CD4-positive, alpha-beta T cell treated with Interleukin-1 beta for 1 hour (primary cell): Measurements from ENCODE around the gene ETV3.

Source experiments
- DNase-seq, 2 donors: peaks; one replicate each; pipeline ENCODE4 v3.0.0-alpha.2; 2020 to 2022

The ETV3 gene

DNA sequence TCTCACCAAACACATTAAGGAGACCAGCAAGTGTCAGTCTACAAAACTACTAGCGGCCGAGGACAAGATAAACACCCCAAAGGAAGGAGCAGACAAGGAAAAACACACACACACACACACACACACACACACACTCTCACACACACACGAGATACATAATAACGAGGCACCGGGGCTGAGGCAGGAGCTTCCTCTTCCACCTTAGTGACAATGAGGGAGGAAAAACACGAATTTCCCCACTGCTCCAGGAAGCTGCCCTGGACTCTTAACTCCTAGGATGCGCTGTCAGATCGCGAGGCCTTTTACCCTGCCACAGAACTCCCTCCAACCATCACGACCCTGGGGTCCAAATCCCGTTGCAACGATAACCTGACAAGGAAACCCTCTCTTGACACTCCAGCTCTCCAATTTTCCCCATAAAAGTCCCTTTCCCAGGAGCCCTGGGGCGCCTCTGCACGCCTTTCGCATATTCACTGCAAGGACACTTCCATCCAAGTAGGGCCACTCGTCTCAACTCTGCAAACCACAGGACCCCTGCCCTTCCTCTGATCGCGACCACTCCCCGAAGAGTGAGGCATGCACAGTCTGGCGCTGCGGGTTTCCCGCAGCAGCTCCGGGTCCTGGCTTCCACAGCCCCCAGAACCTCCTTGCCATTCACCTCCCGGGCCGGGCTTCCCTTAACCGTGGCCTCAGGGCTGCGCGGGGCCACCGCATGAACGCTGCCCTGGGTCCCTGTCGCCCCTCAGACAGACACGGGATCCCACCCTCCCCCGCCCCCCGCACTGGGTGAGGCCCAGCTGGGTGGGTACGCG lies 581 bp downstream of the ETV3 start:
- DNase-seq, result peak; percentile 20 to 32

- DNase-seq, result no peak
These were observed 1.2 kb downstream of the ETV3 start for GRCh38 chr1:157137046-157137407.

GRCh38 chr1:157136133-157136532 lies 2.1 kb downstream of the ETV3 start:
- DNase-seq, result peak in 1 of 2 donors; percentile 32

DNA sequence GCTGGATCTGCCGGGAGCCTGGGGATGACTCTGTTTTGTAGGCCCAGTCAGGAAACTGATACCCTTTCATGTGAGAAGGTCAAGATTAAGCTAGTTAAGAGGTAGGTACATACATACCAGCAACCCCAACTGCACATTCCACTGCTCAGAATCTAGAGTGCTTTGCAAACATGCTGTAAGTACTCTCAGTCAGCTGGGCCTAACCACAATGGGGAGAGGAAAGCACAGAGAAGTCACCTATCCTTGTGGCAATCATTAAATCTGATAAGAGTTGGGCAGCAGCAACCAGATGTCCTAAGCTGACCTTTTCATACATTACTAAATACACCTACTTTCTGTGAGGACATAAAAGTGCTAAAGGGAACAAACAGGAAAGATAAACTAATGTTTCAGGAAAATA lies 2.5 kb downstream of the ETV3 start:
- DNase-seq, result no peak

DNA sequence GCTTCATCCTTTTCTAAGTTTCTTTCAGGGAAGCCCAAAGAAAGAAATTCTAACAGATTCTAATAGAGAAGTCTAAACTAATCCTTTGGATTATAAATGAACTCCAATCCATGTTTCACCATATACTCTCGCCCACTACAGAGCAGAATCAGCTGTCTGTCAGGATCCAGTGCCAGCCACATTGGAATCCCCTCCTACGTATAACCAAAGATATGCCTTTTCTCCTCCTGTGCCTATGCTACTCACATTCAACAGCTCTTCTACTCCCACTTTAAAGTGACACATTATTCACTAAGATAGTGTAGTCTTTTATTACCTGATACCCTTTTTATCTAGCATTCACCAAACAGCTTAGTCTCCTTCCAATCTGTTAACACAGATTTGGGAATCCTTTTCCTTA lies 3.1 kb downstream of the ETV3 start:
- DNase-seq, result no peak

DNA sequence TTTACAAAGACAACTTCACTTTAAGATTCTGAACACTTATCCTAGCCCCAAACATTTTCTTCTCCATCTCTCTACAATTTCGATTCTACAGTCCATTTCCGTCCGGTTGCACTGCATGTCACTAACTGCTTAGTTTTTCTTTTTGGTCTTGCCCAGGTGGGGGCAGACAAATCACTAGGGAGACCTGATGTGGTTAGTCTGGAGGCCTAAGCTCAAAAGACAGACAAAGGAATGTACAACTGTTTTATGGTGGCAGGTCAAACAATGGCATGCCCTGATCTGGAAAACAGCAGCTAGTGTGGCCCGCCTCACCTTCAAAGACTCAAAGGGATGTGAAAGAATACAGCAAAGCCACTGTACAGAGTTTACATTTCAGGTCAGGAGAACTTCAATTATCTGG lies 3.8 kb downstream of the ETV3 start:
- no peak for DNase-seq

DNA sequence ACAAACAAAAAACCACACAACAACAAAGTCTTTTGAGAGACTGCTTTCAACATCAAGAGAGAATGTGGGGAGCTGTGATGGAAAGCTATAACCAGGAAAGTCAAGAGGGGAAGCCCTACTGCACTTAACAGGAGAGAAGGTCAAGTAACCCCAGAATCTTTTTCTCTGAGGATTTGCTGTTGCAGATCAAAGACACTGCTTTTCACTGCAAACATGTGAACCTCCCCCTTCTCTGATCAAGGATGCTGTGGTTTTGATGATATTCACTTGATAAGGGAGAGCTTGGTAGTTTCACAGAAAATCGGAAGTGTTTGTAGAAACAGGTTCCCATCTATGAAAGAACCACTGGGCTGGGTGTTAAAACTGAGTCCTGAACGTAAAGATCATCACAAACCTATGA lies 4.8 kb downstream of the ETV3 start:
- peak in 1 of 2 donors; percentile 70 for DNase-seq

DNA sequence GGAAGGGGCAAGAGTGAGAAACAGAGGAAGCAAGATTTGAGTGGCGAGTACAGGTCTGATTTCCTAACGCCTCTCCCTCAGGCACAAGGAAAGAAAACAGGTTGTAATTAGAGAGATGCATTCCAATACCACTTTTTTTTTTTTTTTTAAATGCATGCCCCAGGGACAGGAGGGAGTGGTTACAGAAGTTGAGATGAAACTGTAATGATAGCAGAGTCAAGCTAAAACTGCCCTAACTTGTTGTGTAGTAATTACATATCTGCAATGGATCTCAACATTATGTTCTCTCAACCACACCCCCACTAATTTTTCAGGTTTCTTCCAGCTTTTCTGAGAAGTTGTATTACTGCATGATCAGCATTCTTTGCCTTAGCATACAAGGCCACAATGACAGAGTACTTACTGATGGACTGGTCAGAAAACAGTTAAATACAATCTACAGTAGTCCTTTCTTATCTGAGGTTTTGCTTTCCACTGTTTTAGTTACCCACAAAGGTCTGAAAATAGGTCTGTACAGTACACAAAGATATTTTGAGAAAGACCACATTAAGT lies 5.5 kb downstream of the ETV3 start:
- DNase-seq, result no peak

GRCh38 chr1:157132111-157132510 lies 6.1 kb downstream of the ETV3 start:
- DNase-seq, result no peak

DNA sequence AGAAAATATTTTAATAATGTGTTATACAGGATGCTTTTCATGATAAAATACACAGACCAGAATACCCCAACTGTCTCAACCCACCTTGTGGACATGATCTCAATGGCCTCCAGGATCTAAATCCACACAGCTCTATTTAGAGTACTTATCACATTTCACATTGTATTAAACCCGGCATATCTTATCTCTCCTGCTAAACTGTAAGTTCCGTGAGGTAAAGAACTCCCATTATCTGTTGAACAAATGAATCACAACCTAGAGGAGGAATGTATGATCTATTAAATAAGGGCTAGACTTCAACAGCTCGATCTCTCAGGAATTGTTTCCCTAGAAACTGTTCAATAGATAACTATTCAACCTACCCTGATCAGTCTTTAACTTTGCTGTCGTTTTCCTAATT lies 6.9 kb downstream of the ETV3 start:
- DNase-seq, result no peak

GRCh38 chr1:157124855-157125254 lies 13.3 kb downstream of the ETV3 start:
- no peak for DNase-seq

GRCh38 chr1:157119448-157119847 lies 18.7 kb downstream of the ETV3 start:
- DNase-seq, result no peak

GRCh38 chr1:157119008-157119407 lies 19.2 kb downstream of the ETV3 start:
- DNase-seq, result no peak

DNA sequence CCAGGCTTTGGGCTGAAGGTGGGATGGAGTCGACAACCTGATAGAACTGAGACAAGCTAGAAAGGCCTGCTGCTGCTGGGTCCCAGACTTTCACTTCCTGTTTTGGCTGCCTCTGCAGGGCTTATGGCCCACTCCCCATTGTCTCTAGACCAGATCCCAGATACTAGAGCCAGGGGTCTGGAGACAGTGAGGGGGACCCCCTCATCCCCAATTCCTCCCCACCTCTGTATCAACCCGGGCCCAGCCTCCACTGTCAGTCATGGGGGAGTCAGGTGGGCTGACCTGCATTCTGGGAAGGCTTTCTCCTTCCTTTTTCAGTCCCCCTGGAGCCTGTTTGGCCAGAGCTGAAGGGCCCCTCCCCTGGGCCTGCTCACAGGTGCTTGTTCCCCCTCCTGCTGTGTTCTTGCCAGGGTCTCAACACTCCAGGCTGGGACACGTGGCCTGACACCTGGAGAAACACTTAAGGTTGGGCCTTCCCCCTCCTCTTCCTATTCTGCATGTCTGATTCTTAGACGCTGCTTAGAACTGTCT lies 20.6 kb downstream of the ETV3 start:
- DNase-seq, result peak in 1 of 2 donors; percentile 3

DNA sequence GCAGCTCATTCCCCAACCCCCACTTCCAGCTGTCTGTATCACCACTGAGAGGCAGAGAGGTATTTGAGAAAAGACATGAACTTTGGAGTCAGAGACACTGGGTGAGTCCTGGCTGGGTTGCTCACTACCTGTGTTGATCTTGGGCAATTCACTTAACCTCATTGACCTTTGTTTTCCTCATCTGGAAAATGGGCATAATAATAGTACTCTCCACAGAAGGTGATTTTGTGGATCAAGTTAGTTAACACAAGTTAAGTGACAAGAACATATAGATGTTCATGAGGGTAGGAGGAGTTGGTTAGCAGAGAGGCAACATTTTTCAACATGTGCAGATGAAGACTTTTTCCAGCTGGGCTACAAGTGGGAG lies 21.5 kb downstream of the ETV3 start:
- no peak for DNase-seq

GRCh38 chr1:157115851-157116736 lies 22.1 kb downstream of the ETV3 start:
- DNase-seq, result no peak

- no peak for DNase-seq
These were observed 22.8 kb downstream of the ETV3 start for GRCh38 chr1:157115429-157115838.

GRCh38 chr1:157114183-157115121 lies 23.7 kb downstream of the ETV3 start:
- no peak for DNase-seq

- DNase-seq, result no peak
These were observed 24.6 kb downstream of the ETV3 start for GRCh38 chr1:157113631-157114030.

DNA sequence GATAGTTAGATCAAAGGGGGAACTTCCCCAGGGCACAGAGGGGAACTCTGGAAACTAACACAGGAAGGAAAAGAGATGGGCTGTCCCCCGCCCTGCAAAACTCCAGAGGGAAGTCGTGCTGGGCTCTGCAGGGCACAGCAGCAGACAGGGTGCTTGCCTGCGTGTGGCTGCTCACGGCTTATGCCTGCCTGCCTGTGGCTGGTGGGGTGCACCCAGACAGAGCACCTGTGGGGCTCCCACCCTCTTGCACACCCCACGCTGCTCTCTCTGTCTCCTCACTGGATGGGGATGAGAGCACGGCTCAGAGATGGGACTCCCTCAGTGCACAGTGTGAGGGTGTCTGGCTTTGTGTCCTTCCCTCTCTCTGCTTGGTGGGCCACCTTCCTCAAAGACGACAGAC lies 25.1 kb downstream of the ETV3 start:
- DNase-seq, result peak in 1 of 2 donors; percentile 24

DNA sequence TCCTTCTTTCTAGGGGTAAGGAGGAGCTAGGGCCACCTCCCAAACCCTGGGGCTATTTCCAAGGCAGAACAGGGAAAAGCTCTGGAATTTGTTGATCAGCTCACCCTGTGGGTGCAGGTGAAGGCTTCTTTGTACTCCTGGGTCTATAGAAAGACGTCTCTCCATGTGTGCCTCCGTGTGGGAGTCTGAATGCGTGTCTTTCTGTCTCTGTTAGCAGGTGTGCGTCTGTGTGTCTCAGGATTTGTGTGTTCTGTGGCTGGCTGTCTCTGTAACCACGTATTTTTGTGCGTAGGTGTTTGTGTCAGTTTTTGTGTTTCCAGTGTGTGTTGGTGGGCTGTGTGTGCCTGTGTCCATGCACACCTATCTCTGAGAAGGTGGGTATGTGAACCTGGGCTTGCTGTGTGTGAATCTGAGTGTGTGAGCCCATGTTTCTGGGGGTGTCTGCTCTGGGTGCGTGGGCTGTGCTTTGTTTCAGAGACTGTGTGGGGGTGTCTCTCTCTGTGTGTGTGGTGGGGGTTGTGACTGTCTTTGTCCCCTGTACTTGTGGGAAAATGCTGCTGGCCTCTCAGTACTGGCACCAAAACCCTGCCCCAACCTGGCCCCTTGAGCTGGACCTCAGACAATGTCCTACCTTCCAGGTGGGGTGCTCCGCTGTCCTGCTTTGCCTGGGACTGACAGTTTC lies 25.9 kb downstream of the ETV3 start:
- DNase-seq, result no peak
